Upper lobe of left lung (tissue), 4 donors: ENCODE results near the gene STEEP1.

Source experiments
- POLR2AphosphoS5 ChIP-seq, 2 donors: sonication (generic); formaldehyde crosslinking; IDR thresholded peaks; one replicate each; pipeline ENCODE4 v1.5.1; 2017; ENCODE audit warnings: antibody characterized with exemption in 2 of 2
- TF ChIP-seq, protein P1 (sequence below), 6 experiments: fragments of 450-650 bp in 4 of 6; fragments of 200-600 bp in 2 of 6; sonication (generic) in 2 of 6; IDR thresholded peaks; one replicate each; pipeline ENCODE4 v1.5.1; 2016 to 2019; ENCODE audit warnings: antibody characterized with exemption in 6 of 6

DNA sequence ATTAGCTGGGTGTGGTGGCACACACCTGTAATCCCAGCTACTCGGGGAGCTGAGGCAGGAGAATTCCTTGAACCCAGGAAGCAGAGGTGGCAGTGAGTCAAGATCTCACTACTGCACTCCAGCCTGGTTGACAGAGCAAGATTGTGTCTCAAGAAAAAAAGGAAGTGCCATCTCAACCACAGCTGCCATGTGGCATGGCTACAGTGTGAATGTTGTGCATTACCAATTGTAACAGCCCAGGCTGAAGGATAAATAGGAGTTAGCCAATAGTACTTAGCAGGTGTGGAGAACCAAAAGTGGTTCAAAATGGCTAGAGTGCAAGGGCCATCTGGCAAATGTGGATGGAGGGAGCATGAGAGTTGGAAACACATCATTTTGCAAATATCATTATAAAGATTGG, 68.0 kb downstream of the STEEP1 start:
- no peak for TF ChIP-seq POLR2AphosphoS5 (IDR thresholded peaks at IDR 0.05)
- TF ChIP-seq, protein P1, sequence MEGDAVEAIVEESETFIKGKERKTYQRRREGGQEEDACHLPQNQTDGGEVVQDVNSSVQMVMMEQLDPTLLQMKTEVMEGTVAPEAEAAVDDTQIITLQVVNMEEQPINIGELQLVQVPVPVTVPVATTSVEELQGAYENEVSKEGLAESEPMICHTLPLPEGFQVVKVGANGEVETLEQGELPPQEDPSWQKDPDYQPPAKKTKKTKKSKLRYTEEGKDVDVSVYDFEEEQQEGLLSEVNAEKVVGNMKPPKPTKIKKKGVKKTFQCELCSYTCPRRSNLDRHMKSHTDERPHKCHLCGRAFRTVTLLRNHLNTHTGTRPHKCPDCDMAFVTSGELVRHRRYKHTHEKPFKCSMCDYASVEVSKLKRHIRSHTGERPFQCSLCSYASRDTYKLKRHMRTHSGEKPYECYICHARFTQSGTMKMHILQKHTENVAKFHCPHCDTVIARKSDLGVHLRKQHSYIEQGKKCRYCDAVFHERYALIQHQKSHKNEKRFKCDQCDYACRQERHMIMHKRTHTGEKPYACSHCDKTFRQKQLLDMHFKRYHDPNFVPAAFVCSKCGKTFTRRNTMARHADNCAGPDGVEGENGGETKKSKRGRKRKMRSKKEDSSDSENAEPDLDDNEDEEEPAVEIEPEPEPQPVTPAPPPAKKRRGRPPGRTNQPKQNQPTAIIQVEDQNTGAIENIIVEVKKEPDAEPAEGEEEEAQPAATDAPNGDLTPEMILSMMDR (IDR thresholded peaks at IDR 0.05): no peak
